Sigmoid colon (tissue), 4 donors: ENCODE measurements around the gene NHS.

Experiments used
- CTCF ChIP-seq, 4 experiments: fragments of 450-650 bp in 3 of 4; fragments of 200-600 bp in 1 of 4; IDR thresholded peaks; one replicate each; pipeline ENCODE4 v1.5.1; 2016 to 2019; ENCODE audit warnings: antibody characterized with exemption in 4 of 4, mild to moderate bottlenecking in 3 of 4, moderate library complexity in 2 of 4
- POLR2A ChIP-seq, 2 donors: fragments of 450-650 bp; IDR thresholded peaks; one replicate each; pipeline ENCODE4 v1.6.1; 2016; ENCODE audit warnings: antibody characterized with exemption in 2 of 2, mild to moderate bottlenecking in 2 of 2, moderate library complexity in 2 of 2
- POLR2AphosphoS5 ChIP-seq, 4 donors: sonication (generic); formaldehyde crosslinking; IDR thresholded peaks; one replicate each; pipeline ENCODE4 v1.6.1; 2017; ENCODE audit warnings: antibody characterized with exemption in 4 of 4

GRCh38 chrX:17355976-17356375 is 19.0 kb upstream of the NHS start:
- no peak for TF ChIP-seq CTCF (IDR thresholded peaks at IDR 0.05)
- TF ChIP-seq POLR2A (IDR thresholded peaks at IDR 0.05) = no peak
- TF ChIP-seq POLR2AphosphoS5 (IDR thresholded peaks at IDR 0.05) = no peak
